ENCODE data around the gene CFAP299. TPM values are rescaled to one million over a fixed set of nuclear protein-coding genes. Genes with fewer than 3 reads are reported as not detected.

Gene CFAP299
- polyA plus RNA-seq, 2 of the 4 experiments (the other 2 are of a cell fraction) = not detected

- TF ChIP-seq SMC3 (IDR thresholded peaks at IDR 0.05) (peak; percentile 49), RAD21 (conservative IDR thresholded peaks at IDR 0.05 in 1 of 2, IDR thresholded peaks at IDR 0.05 in 1 of 2) (peak; percentile 36 to 38; a peak in 4 of 5 replicates), HDAC2 (IDR thresholded peaks at IDR 0.05) (no peak), CTCF (IDR thresholded peaks at IDR 0.05) (peak; percentile 56)
- FAIRE-seq = no peak
- WGBS (ENCODE audit: missing lambda C conversion rate) = 3% methylated on average over 2 of the region's 2 CpGs
- ATAC-seq = peak; percentile 59 to 71; a peak in 4 of 6 replicates
- H3K9me3 ChIP-seq = no peaks in the 10 kb centered on the region
- H3K4me3 ChIP-seq = no peak overlapping the region
- H3K4me1 ChIP-seq = no peaks in the 10 kb centered on the region
- POLR2A ChIA-PET = no interaction called here
- CTCF ChIA-PET = interaction anchor here (0.8 to 1.4 kb wide), 5 partner anchors 10 to 628 kb away, joined by 3 to 6 read pairs (median 3); no protein-coding TSS in a partner anchor
- no peak overlapping the region for H3K4me2 ChIP-seq
- peak; percentile 1 to 59 for DNase-seq (ENCODE audit: low read depth in 1 of 2, low spot score in 1 of 2)
- H3K27ac ChIP-seq = no peak overlapping the region
Observed at GRCh38 chr4:80989921-80990544, 654.5 kb downstream of the CFAP299 start.

- FAIRE-seq = no peak
- H3K4me2 ChIP-seq = no peak overlapping the region
- TF ChIP-seq JUN (IDR thresholded peaks at IDR 0.05) (no peak), RNF2 (IDR thresholded peaks at IDR 0.05; ENCODE audit: borderline replicate concordance, low read depth) (no peak), TP53 (CRISPR knock-in tag; IDR thresholded peaks at IDR 0.05) (no peak), HOXA7 (CRISPR knock-in tag; IDR thresholded peaks at IDR 0.05) (no peak), REST (IDR thresholded peaks at IDR 0.05) (no peak), BCL3 (IDR thresholded peaks at IDR 0.05) (no peak), ATOH8 (CRISPR knock-in tag; IDR thresholded peaks at IDR 0.05; ENCODE audit: low read depth) (no peak), ZSCAN20 (CRISPR knock-in tag; IDR thresholded peaks at IDR 0.05) (no peak), HMGXB4 (CRISPR knock-in tag; IDR thresholded peaks at IDR 0.05; ENCODE audit: borderline replicate concordance) (no peak), POLR2AphosphoS2 (conservative IDR thresholded peaks at IDR 0.05; ENCODE audit: low read length) (no peak), FOSL2 (IDR thresholded peaks at IDR 0.05) (no peak), FOSL2 (CRISPR knock-in tag; IDR thresholded peaks at IDR 0.05) (no peak), EP300 (IDR thresholded peaks at IDR 0.05) (no peak), MAZ (IDR thresholded peaks at IDR 0.05; ENCODE audit: borderline replicate concordance, low read depth, low read length) (no peak), MAX (IDR thresholded peaks at IDR 0.05) (no peak)
- ChIA-PET CTCF (interaction anchor here (1.4 kb wide), 1 partner anchor 628 kb away, joined by 6 read pairs; no protein-coding TSS in a partner anchor), POLR2A (no interaction called here)
- 3% methylated on average over 2 of the region's 2 CpGs for WGBS (ENCODE audit: missing lambda C conversion rate)
- no peak for DNase-seq (ENCODE audit: low read depth in 1 of 2, low spot score in 1 of 2)
- no peak overlapping the region for H3K4me3 ChIP-seq
- no peak overlapping the region for H3K27ac ChIP-seq
- no peaks in the 10 kb centered on the region for H3K9me3 ChIP-seq
- no peaks in the 10 kb centered on the region for H3K4me1 ChIP-seq
- ATAC-seq = no peak
Observed at GRCh38 chr4:80990851-80991250, 655.3 kb downstream of the CFAP299 start.

Data from A549 (cell line).